HG02884 (cell line): ENCODE measurements around the gene BICRA.
"Not testable (repeated sequence)": the region's sequence is repeated elsewhere in the genome, so short reads cannot be mapped to it uniquely, and the experiment has no call there.

Experiments
- ATAC-seq: cut with Tn5 transposase; IDR thresholded peaks from one replicate; pipeline ENCODE4 v1.9.1; 2021; ENCODE audit warnings: mild to moderate bottlenecking, moderate library complexity; ENCODE audit not compliant: unreplicated experiment

Gene BICRA

DNA sequence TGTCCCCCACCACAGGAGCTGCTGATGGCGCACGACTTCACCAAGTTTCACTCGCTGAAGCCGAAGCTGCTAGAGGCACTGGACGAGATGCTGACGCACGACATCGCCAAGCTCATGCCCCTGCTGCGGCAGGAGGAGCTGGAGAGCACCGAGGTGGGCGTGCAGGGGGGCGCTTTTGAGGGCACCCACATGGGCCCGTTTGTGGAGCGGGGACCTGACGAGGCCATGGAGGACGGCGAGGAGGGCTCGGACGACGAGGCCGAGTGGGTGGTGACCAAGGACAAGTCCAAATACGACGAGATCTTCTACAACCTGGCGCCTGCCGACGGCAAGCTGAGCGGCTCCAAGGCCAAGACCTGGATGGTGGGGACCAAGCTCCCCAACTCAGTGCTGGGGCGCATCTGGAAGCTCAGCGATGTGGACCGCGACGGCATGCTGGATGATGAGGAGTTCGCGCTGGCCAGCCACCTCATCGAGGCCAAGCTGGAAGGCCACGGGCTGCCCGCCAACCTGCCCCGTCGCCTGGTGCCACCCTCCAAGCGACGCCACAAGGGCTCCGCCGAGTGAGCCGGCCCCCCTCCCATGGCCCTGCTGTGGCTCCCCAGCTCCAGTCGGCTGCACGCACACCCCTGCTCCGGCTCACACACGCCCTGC is 132.1 kb downstream of the BICRA start:
- no peak for ATAC-seq

DNA sequence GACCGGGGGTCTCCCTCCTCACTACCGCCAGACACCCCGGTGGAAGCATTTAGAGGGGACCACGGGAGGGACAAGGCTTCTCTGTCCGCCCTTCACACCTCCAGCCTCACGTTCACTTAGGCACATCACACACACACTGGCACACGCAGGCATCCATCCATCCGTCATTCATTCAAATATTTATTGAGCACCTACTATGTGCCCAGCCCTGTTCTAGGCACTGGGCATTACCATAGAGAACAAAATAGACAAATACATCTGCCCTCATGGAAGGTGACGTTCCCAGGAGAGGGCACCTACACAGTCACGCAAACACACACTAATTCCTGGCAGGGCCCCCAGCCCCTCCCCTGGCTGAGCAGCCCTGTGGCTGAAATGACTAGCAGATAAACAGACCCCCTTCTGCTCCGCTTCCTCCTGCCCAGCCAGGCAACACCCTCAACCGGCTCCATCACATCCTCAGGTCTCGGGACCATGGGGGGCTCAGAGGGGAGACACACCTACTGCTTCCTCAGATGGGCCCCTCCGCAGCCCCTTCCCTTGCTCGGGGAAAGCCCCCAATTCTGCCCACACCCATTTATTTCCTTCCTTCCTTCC is 132.7 kb downstream of the BICRA start:
- ATAC-seq, result no peak

DNA sequence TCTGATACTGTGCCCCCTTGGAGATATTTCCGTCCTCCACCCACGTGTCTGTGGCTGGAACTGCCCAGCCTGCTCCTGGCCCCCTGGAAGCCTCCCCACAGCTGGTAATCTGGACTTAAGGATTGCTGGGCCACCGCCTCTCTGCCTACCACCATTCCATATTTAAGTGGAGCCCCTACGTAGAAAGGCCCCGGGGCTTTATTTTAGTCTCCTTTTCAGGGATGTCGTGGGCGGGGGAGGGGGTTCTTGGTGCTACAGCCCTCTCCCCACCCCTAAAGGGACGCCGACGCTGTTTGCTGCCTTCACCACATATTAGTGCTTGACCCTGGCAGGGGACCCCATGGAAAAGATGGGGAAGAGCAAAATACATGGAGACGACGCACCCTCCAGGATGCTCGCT is 133.7 kb downstream of the BICRA start:
- no peak for ATAC-seq

DNA sequence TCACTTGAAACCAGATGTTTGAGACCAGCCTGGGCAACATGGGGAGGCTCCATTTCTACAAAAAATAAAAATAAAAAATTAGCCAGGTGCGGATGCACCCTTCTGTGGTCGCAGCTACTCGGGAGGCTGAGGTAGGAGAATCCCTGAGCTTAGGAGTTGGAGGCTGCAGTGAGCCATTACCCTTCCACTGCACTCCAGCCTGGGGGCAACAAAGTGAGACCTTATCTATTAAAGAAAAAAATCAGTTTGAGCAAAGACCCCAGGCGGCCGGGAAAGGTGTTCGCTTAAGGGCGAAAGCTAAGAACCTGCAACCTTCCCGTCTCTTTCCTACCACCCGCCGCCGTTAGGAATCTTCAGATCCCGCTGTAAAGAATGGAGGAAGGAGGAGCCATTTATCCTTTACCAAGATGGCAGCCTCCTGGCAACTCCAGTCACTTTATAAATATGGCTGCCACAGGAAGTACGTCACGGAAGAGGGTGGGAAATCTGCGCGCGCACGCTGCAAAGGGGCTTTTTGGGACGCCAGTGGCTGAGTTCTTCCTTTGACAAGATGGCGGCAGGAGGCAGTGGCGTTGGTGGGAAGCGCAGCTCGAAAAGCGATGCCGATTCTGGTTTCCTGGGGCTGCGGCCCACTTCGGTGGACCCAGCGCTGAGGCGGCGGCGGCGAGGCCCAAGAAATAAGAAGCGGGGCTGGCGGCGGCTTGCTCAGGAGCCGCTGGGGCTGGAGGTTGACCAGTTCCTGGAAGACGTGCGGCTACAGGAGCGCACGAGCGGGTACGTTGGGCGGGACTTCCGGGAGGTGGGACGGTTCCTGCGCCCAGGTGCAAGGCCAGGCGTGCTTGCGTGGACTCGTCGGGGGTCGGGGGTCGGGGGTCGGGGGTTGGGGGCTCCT is 136.3 kb downstream of the BICRA start, which contains the start of gene NOP53:
NOP53 (plus strand) TSS at position 537 of the 892 bp plus-strand sequence; CDS start at position 551, 14 bp downstream.
- no peak for ATAC-seq

DNA sequence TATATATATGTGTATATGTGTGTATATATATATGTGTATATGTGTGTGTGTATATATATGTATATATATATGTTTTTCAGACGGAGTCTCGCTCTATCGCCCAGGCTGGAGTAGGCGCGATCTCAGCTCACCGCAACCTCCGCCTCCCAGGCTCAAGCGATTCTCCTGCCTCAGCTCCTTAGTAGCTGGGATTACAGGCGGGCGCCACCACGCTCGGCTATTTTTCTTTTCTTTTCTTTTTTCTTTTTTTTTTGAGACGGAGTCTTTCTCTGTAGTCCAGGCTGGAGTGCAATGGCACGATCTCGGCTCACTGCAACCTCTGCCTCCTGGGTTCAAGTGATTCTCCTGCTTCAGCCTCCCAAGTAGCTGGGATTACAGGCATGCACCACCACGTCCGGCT is 137.2 kb downstream of the BICRA start:
- ATAC-seq, result not testable (repeated sequence)

DNA sequence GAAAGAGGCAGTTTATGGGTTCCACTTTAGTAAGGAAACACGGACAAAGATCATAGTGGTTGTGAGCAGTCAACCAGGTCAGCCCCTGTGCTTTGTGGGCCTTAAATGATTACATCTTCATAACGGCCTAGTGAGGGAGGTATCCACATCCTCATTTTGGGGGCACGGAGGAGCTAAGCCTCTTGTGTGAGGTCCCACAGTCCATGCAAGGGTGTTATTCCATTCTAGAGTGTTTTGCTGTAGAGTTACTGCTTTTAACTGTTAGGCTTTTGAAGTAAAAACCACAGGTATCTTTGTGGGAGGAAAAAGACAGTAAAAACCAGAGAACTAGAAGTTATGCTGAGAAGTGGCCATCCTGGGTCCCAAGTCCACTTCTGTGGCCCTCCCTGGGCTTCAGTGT is 140.4 kb downstream of the BICRA start:
- no peak for ATAC-seq

DNA sequence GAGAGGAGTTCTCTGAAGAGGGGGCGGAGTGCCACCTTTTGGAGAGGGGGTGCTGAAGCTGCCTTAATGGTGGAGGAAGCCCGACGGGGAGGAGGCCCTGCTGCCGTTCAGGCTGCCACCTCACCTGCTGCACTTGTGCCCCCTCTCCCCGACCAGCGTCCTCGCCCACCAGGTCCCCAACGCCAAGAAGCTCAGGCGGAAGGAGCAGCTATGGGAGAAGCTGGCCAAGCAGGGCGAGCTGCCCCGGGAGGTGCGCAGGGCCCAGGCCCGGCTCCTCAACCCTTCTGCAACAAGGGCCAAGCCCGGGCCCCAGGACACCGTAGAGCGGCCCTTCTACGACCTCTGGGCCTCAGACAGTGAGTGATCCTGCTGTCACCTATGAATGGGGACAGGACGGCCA is 141.8 kb downstream of the BICRA start:
- no peak for ATAC-seq

DNA sequence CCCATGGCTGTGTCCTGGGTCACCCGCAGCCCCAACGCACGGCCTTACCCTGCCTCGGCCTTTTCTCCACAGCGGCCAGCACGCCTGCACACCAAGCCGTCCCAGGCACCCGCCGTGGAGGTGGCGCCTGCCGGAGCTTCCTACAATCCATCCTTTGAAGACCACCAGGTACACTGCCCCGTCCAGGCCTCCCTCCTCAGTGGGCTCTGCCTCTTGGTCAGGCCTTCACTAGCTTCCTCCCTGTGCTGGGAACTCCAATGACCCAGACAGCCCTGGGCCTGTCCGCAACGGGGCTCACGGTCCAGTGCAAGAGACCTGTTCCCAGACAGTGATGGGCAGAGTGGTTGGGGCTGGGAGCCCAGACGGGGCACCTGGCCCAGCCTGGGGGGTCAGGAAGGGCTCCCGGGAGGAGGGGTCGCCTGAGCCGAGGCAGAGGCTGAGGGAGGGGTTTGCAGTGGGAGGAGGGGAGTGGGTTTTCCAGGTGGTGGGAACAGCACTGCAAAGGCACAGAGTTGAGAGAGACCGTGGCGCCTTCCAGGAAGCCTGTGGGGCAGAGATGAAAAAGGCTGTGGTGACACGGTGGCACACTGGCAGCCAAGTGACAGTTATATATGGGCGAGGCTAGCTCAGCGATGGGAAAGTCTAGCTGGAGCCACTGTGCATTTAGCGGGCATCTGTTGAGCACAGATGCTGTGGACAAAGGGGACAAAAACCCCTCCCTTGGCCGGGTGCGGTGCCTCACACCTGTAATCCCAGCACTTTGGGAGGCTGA is 143.7 kb downstream of the BICRA start:
- ATAC-seq, result no peak
